Measurements from ENCODE around the gene USP40.

Gene USP40

GRCh38 chr2:233486778-233487552 lies 79.6 kb downstream of the USP40 start:
- TF ChIP-seq CTCF (IDR thresholded peaks at IDR 0.05; ENCODE audit: insufficient read depth, low read length, poor library complexity, severe bottlenecking) (no peak), EZH2phosphoT487 (conservative IDR thresholded peaks at IDR 0.05; ENCODE audit: low read length) (no peak)
- no peak overlapping the region for H2AFZ ChIP-seq (ENCODE audit: low read depth, low read length, severe bottlenecking)
- H3K27ac ChIP-seq (ENCODE audit: low read depth, low read length): no peak overlapping the region

GRCh38 chr2:233486357-233486756 lies 80.2 kb downstream of the USP40 start:
- no peaks in the 10 kb centered on the region for H3K9me2 ChIP-seq (replicated peaks; ENCODE audit: insufficient read depth, low read length)
- H3K4me3 ChIP-seq (ENCODE audit: insufficient read depth, low read length, poor library complexity, severe bottlenecking): no peak overlapping the region
- no peaks in the 10 kb centered on the region for H4K20me1 ChIP-seq (ENCODE audit: low read depth, low read length)
- no peaks in the 10 kb centered on the region for H3K27me3 ChIP-seq (ENCODE audit: low read length)
- H3K9me3 ChIP-seq (ENCODE audit: insufficient read depth, low read length): no peaks in the 10 kb centered on the region
- no peak overlapping the region for H3K9ac ChIP-seq (ENCODE audit: low read length)
- TF ChIP-seq EZH2phosphoT487 (conservative IDR thresholded peaks at IDR 0.05; ENCODE audit: low read length) (no peak), CTCF (IDR thresholded peaks at IDR 0.05; ENCODE audit: insufficient read depth, low read length, poor library complexity, severe bottlenecking) (no peak)
- no peaks in the 10 kb centered on the region for H3F3A ChIP-seq (ENCODE audit: insufficient read depth)
- no peak overlapping the region for H3K27ac ChIP-seq (ENCODE audit: low read depth, low read length)
- H3K4me2 ChIP-seq (ENCODE audit: low read depth, low read length, poor library complexity, severe bottlenecking): no peak overlapping the region
- H3K36me3 ChIP-seq (ENCODE audit: low read length): no peaks in the 10 kb centered on the region
- H2AFZ ChIP-seq (ENCODE audit: low read depth, low read length, severe bottlenecking): no peak overlapping the region
- H3K79me2 ChIP-seq (ENCODE audit: insufficient read depth, low read length): no peaks in the 10 kb centered on the region

More at GRCh38 chr2:233486778-233487552, 79.6 kb downstream of the USP40 start:
- Histone ChIP-seq H3K9me3 (ENCODE audit: insufficient read depth, low read length) (no peaks in the 10 kb centered on the region), H3K9ac (ENCODE audit: low read length) (no peak overlapping the region), H3K4me3 (ENCODE audit: insufficient read depth, low read length, poor library complexity, severe bottlenecking) (no peak overlapping the region), H3F3A (ENCODE audit: insufficient read depth) (no peaks in the 10 kb centered on the region), H4K20me1 (ENCODE audit: low read depth, low read length) (no peaks in the 10 kb centered on the region), H3K4me2 (ENCODE audit: low read depth, low read length, poor library complexity, severe bottlenecking) (no peak overlapping the region), H3K27me3 (ENCODE audit: low read length) (no peaks in the 10 kb centered on the region), H3K36me3 (ENCODE audit: low read length) (no peaks in the 10 kb centered on the region), H3K9me2 (replicated peaks; ENCODE audit: insufficient read depth, low read length) (no peaks in the 10 kb centered on the region), H3K79me2 (ENCODE audit: insufficient read depth, low read length) (no peaks in the 10 kb centered on the region)

GRCh38 chr2:233485726-233486125 lies 80.9 kb downstream of the USP40 start:
- Histone ChIP-seq H3K27ac (ENCODE audit: low read depth, low read length) (no peak overlapping the region), H3K4me2 (ENCODE audit: low read depth, low read length, poor library complexity, severe bottlenecking) (no peak overlapping the region), H3K36me3 (ENCODE audit: low read length) (no peaks in the 10 kb centered on the region)

More at GRCh38 chr2:233485726-233486125, 80.9 kb downstream of the USP40 start:
- Histone ChIP-seq H3K9me2 (replicated peaks; ENCODE audit: insufficient read depth, low read length) (no peaks in the 10 kb centered on the region), H3K27me3 (ENCODE audit: low read length) (no peaks in the 10 kb centered on the region), H3K9me3 (ENCODE audit: insufficient read depth, low read length) (no peaks in the 10 kb centered on the region), H3K9ac (ENCODE audit: low read length) (no peak overlapping the region), H3K79me2 (ENCODE audit: insufficient read depth, low read length) (no peaks in the 10 kb centered on the region), H2AFZ (ENCODE audit: low read depth, low read length, severe bottlenecking) (no peak overlapping the region), H3F3A (ENCODE audit: insufficient read depth) (no peaks in the 10 kb centered on the region), H4K20me1 (ENCODE audit: low read depth, low read length) (no peaks in the 10 kb centered on the region), H3K4me3 (ENCODE audit: insufficient read depth, low read length, poor library complexity, severe bottlenecking) (no peak overlapping the region)
- TF ChIP-seq CTCF (IDR thresholded peaks at IDR 0.05; ENCODE audit: insufficient read depth, low read length, poor library complexity, severe bottlenecking): no peak
- no peak for TF ChIP-seq EZH2phosphoT487 (conservative IDR thresholded peaks at IDR 0.05; ENCODE audit: low read length)
